SKM-1 treated with dmso at 0.1 percent for 144 hours (cell line): ENCODE data around the gene WDR7.

Experiments
- DNase-seq: peaks from one replicate; lab custom pipeline; 2025; ENCODE audit not compliant: unreplicated experiment; lab: John Stamatoyannopoulos, UW

The WDR7 gene

DNA sequence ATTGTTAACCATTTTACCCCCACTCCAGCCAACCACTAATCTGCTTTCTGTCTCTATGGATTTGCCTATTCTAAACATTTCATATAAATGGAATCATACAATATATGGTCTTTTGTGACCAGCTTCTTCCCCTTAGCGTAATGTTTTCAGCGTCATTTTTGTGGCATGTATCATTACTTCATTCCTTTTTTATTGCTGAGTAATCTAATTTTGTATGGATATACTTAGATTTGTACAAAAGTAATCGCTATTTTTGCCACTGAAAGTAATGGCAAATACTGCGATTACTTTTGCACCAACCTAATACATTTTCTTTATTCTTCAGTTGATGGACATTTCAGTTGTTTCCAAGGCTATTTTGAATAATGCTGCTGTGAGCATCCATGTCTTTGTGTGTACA is 227.6 kb downstream of the WDR7 start:
- DNase-seq: no peak

- no peak for DNase-seq
These were observed 233.4 kb downstream of the WDR7 start for GRCh38 chr18:56884511-56884910.

- no peak for DNase-seq
These were observed 237.8 kb downstream of the WDR7 start for GRCh38 chr18:56888978-56889377.

- DNase-seq: no peak
These were observed 238.5 kb downstream of the WDR7 start for GRCh38 chr18:56889621-56890020.

DNA sequence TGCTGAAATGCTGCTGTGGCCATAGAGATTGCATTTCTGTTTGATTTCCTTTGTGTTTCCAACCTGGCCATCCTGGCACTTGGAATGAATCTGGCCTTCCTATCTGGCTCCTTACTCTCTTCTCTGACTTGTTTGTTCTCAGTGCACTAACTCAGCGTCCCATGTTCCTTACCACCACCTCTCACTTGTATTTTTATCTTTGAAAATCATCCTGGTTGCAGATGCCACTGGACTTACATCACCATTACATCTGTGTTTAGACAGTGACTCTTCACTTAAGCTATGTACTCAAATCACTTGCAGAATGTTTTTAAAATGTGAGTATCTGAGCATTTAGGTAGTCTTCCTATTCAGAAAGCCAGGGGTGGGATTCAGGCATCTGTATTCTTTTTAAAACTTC is 239.5 kb downstream of the WDR7 start:
- DNase-seq: no peak

- no peak for DNase-seq
These were observed 240.0 kb downstream of the WDR7 start for GRCh38 chr18:56891116-56891515.

DNA sequence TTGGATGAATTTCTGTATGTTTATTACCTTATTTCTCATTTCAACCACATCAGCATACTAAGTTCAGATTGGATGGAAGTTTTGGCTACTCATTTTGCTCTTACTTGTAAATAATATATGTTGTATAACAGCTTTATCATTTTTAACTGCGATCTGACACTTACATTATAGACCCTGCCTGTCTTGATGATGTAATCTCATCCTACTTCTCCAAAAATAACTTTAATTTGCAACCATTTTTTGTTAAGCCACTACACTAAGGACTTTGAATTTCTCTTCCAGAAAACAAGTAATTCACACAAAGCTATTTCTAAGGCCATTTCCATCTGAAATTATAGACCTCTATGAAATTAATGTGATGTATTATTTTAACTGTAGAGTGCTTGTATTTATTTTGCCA is 240.7 kb downstream of the WDR7 start:
- no peak for DNase-seq

DNA sequence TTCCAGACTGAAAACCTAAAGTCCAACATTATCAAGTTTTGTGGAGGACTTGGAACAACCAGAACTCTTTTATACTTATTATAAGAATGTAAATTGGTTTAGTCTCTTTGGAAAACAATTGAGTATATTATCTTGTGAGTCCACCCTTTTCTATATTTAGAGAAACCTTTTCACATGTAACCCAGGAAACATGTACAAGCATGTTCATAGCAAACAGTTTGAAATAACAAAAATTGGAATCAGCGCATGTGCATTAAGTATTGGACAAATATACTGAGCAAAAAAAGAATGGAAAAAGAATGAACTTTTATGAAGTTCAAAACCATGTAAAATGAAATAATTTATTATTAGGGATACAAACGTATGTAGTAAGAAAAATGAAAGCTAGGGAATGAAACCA is 246.0 kb downstream of the WDR7 start:
- DNase-seq: no peak

DNA sequence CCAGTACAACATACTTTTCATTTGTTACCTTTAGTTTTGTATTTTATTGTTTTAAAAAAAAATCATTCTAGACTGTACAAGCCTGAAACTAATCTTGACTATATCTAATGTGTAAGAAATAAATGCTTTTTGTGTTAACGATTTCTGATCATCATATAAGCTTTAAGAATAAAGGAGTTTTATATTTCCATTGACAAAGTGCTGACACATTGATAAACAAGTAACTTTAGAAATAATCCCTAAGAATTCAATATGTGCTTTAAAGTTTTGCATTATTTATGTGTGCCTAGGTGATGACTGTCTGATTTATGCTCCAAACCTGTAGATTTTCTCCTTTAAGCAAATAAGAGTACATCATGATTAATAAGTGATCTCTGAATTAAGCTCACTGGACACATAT is 248.5 kb downstream of the WDR7 start:
- no peak for DNase-seq

GRCh38 chr18:56900195-56901094 is 249.3 kb downstream of the WDR7 start:
- DNase-seq: no peak

GRCh38 chr18:56901919-56902318 is 250.8 kb downstream of the WDR7 start:
- no peak for DNase-seq

DNA sequence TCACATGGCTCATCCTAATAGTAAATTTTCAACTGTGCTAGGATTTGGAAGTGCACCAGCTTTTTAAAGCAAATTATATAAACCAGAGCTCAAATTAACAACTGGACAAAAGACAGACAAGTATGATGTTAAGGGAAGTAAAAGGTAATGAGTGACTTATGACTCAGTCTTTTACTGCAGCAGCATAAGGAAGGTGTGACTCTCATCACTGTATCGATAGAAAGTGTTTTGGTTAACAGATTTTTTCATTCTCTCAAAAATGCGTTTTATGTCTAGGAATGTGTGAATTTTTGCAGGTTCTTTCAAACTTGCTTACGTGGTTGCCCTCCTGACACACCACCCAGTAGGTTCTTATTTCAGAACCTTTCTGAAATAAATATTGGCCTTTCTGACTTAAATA is 251.5 kb downstream of the WDR7 start:
- no peak for DNase-seq

GRCh38 chr18:56903686-56904085 is 252.5 kb downstream of the WDR7 start:
- DNase-seq: no peak

- DNase-seq: no peak
These were observed 256.6 kb downstream of the WDR7 start for GRCh38 chr18:56907771-56908170.

GRCh38 chr18:56910237-56910636 is 259.1 kb downstream of the WDR7 start:
- no peak for DNase-seq

DNA sequence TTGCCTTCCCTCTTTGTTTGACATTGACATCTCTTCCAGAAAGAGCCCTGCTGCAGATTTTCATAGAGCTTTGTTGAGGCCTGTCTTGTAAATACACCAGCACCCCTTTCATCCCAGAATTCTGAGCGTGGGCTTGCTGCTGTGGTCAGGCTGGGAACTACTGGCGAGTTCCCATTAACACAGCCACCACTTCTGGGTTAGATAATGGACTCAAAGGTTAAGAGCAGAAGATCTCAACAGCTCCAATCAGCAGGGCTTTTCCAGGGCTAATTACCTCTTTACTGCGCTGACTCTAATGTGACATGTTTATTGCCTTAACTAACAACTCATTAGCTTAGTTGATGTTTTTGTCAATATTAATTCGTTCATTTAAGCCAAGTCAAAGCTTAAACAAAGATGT is 259.8 kb downstream of the WDR7 start:
- no peak for DNase-seq

DNA sequence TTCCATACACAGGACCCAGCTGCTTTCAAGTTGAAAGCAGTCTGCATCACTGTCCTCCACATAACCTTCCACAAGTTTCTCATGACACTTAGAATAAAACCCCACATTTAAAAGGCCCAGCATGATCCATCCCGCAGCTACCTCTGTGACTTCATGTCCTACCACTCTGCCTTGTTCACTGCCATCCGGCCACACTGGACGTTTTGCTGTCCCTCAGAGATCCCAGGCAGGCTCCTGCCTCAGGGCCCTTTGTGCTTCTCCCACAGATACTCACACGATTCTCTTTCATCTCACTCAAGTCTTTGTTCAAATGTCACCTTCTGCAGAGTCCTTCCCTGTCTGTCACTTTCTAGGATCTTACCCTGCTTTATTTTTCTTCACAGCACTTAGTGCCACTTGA is 262.8 kb downstream of the WDR7 start:
- DNase-seq: no peak

- no peak for DNase-seq
These were observed 268.0 kb downstream of the WDR7 start for GRCh38 chr18:56919190-56919589.

GRCh38 chr18:56921896-56922480 is 270.8 kb downstream of the WDR7 start:
- DNase-seq: no peak

- no peak for DNase-seq
These were observed 275.6 kb downstream of the WDR7 start for GRCh38 chr18:56926734-56927133.

DNA sequence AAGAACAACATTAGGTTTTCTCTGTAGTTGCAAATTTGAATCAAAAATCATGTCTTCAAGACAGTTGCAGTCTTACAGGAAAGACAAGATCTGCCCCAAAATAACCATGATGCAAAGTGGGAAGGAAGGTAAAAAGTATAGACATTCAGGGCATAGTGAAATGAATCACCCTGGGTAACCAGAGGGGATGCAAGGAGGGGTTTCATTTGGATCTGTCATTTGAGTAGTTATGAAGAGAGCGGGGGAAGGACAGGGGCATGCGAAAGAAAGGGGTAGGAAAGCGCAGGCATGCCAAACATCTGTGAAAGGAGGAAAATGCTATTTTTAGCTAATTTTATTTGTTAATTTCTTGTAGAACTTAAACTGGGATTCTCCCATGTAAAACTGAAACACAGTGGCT is 276.6 kb downstream of the WDR7 start:
- no peak for DNase-seq

GRCh38 chr18:56929886-56930285 is 278.7 kb downstream of the WDR7 start:
- no peak for DNase-seq

DNA sequence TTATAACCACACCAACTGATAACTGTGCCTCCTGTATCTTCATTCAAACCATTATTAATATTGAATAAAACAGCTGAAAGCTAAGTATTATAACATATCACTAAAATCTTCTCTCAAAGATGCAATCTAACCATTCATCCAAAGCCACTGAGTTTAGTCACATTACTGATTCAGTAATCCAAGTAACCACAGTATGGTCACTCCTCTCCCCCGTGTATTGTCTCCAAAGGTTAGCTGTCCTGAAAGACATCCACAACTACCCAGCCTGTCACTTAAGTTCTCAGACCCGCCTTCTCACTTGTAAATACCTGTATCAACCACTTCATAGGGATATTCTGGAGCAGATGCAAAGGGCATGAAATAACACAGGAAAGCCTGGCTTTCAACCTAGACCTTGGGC is 282.3 kb downstream of the WDR7 start:
- no peak for DNase-seq
